NT2/D1 (cell line): ENCODE results near the gene GYS1.

Experiments
- SUZ12 ChIP-seq: IDR thresholded peaks from 2 replicates; pipeline ENCODE4 v1.6.1; 2011; ENCODE audit not compliant: insufficient read length, insufficient read depth; ENCODE audit errors: extremely low read depth
- YY1 ChIP-seq: IDR thresholded peaks from 2 replicates; pipeline ENCODE4 v1.6.1; 2011; ENCODE audit not compliant: insufficient read length, insufficient read depth
- ZNF274 ChIP-seq: IDR thresholded peaks from 2 replicates; pipeline ENCODE4 v1.6.1; 2011; ENCODE audit warnings: mild to moderate bottlenecking, low read depth, low read length

DNA sequence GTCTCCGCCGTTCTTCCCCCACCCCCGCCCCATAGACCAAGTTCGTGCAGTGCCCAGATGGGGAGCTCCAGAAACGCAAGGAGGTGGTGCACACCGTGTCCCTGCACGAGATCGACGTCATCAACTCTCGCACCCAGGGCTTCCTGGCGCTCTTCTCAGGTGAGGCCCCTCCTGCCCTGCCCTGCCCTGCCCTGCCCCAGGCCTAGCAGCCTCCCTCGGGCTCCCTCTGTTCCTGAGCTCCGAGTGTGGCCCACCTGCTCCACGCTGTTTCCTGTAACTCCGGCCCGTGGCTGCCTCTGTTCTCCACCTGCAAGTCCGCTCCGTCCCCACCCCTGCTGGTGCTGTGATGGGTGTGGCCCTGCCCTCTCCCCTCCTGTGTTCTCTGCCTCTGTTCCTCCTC lies 17.3 kb upstream of the GYS1 start:
- TF ChIP-seq ZNF274: no peak
- no peak for TF ChIP-seq SUZ12
- no peak for TF ChIP-seq YY1
